A673 (cell line): Measurements from ENCODE around the gene WNT11. TPM values are rescaled to one million over a fixed set of nuclear protein-coding genes. Genes with fewer than 3 reads are reported as not detected.

Experiments
- BruUV-seq: library from RNA; stranded (reverse); fragments of 400-500 nt; replicated peaks from 2 replicates; lab custom pipeline; 2021; lab: Mats Ljungman, UMichigan
- CTCF ChIA-PET: fragments of 300-600 bp; sonication (Branson Sonifier 250); formaldehyde crosslinking; loops from one replicate; lab custom pipeline; 2022; ENCODE audit warnings: antibody characterized with exemption; lab: Charles Lee
- POLR2A ChIA-PET: fragments of 300-600 bp; sonication (Branson Sonifier 250); formaldehyde crosslinking; loops from one replicate; lab custom pipeline; 2022; ENCODE audit warnings: antibody characterized with exemption; ENCODE audit not compliant: low non-redundant PET; lab: Charles Lee
- DNase-seq: peaks from one replicate; pipeline ENCODE4 v3.0.0-alpha.2; 2015; ENCODE audit warnings: low spot score
- H3K27ac ChIP-seq: fragments of 200-600 bp; sonication (generic); 2 replicates; pipeline ENCODE4 v1.5.1; 2016; ENCODE audit warnings: mixed run types, low read depth, mild to moderate bottlenecking, mixed read lengths, antibody characterized with exemption, low read length; ENCODE audit not compliant: poor library complexity, severe bottlenecking
- H3K27me3 ChIP-seq: fragments of 200-600 bp; sonication (generic); replicated peaks from 2 replicates; pipeline ENCODE4 v1.6.1; 2017; ENCODE audit warnings: mixed run types, low read depth, mild to moderate bottlenecking, mixed read lengths, antibody characterized with exemption, low read length; ENCODE audit not compliant: insufficient read depth, poor library complexity
- H3K36me3 ChIP-seq: fragments of 200-600 bp; sonication (generic); 2 replicates; pipeline ENCODE4 v1.6.1; 2016; ENCODE audit warnings: mixed run types, mild to moderate bottlenecking, mixed read lengths, antibody characterized with exemption, low read length; ENCODE audit not compliant: insufficient read depth, poor library complexity, severe bottlenecking
- H3K4me1 ChIP-seq: fragments of 200-600 bp; sonication (generic); 2 replicates; pipeline ENCODE4 v1.6.1; 2017; ENCODE audit warnings: mixed run types, mild to moderate bottlenecking, mixed read lengths, antibody characterized with exemption, low read length; ENCODE audit not compliant: insufficient read depth, poor library complexity, severe bottlenecking
- H3K4me3 ChIP-seq: fragments of 200-600 bp; sonication (generic); 2 replicates; pipeline ENCODE4 v1.5.1; 2016; ENCODE audit warnings: low read depth, mixed run types, mild to moderate bottlenecking, mixed read lengths, low read length; ENCODE audit not compliant: poor library complexity, severe bottlenecking
- H3K9me3 ChIP-seq: fragments of 200-600 bp; sonication (generic); 2 replicates; pipeline ENCODE4 v1.6.1; 2016; ENCODE audit warnings: mixed run types, low read depth, mild to moderate bottlenecking, mixed read lengths, antibody characterized with exemption, low read length; ENCODE audit not compliant: poor library complexity, severe bottlenecking
- EZH2 ChIP-seq: fragments of 200-600 bp; sonication (generic); IDR thresholded peaks from 2 replicates; pipeline ENCODE4 v1.6.1; 2017; ENCODE audit warnings: borderline replicate concordance, low read depth, mild to moderate bottlenecking, mixed read lengths, antibody characterized with exemption, low read length; ENCODE audit not compliant: poor library complexity, severe bottlenecking
- intact Hi-C: fragments of 100-400 bp; cut with micrococcal nuclease; formaldehyde crosslinking; loops from one replicate; pipeline ENCODE4 v1.10.0; 2022; ENCODE audit not compliant: unreplicated experiment
- total RNA-seq: library from RNA; stranded (reverse); gene quantifications from 2 replicates; pipeline ENCODE4 v1.2.3, GENCODE V29; 2021
- TF ChIP-seq, protein P1 (sequence below): fragments of 300-800, 200-600 bp; sonication (generic); conservative IDR thresholded peaks from 2 replicates; pipeline ENCODE4 v1.5.1; 2017; ENCODE audit warnings: low read depth, mild to moderate bottlenecking, antibody characterized with exemption, low read length, moderate library complexity, mixed read lengths

Gene WNT11
- total RNA-seq, 1 experiment from 2014 or later: 1.2 TPM

DNA sequence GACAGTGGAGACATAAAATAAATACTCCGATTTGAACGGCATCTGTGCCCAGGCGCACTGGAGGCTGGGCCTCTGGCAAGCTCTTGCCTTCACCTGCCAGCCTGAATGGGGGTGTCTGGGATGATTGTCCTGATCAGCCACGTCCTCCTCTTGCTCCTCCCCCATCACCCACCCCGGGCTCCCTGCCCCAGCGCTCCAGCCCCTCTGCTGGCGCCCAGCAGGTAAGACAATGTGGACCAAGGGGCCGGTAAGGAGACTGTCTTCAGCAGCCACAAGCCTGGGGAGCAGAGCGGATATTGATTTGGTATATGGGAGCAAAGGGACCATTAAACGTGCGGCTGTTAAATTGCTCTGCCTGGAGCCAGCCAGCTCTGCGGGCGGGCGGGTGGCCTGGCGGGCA lies 24.9 kb downstream of the WNT11 start:
- TF ChIP-seq EZH2: no peak
- TF ChIP-seq, protein P1, sequence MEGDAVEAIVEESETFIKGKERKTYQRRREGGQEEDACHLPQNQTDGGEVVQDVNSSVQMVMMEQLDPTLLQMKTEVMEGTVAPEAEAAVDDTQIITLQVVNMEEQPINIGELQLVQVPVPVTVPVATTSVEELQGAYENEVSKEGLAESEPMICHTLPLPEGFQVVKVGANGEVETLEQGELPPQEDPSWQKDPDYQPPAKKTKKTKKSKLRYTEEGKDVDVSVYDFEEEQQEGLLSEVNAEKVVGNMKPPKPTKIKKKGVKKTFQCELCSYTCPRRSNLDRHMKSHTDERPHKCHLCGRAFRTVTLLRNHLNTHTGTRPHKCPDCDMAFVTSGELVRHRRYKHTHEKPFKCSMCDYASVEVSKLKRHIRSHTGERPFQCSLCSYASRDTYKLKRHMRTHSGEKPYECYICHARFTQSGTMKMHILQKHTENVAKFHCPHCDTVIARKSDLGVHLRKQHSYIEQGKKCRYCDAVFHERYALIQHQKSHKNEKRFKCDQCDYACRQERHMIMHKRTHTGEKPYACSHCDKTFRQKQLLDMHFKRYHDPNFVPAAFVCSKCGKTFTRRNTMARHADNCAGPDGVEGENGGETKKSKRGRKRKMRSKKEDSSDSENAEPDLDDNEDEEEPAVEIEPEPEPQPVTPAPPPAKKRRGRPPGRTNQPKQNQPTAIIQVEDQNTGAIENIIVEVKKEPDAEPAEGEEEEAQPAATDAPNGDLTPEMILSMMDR: no peak
- intact Hi-C loops: no loop called here
- H3K27me3 ChIP-seq: no peaks in the 10 kb centered on the region
- H3K4me1 ChIP-seq: no peaks in the 10 kb centered on the region
- ChIA-PET CTCF (no interaction called here), POLR2A (no interaction called here)
- no peak overlapping the region for H3K4me3 ChIP-seq
- no peak for DNase-seq
- H3K27ac ChIP-seq: no peak overlapping the region
- H3K9me3 ChIP-seq: no peaks in the 10 kb centered on the region
- no TSS peak for BruUV-seq
- H3K36me3 ChIP-seq: no peaks in the 10 kb centered on the region

DNA sequence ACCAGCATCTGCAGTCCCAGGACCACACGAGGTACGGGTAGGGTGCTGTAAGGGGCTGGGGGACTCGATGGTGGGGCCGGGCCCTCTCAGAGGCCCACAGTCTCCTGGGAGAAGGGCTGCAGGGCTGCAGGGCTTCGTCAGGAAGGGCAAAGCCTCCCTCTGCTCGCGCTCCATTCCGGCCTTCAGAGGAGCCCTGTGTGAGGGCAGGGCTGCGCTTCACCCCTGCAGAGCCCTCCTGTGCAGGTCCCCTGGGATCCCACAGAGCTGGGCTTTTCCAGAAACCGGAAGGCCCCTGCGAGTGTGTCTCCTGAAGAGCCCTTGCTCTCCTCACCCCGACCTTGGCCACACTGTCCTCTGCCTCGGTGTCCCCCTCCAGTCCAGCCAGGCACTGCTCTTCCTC lies 27.2 kb downstream of the WNT11 start:
- Histone ChIP-seq H3K27me3 (no peaks in the 10 kb centered on the region), H3K4me3 (no peak overlapping the region), H3K27ac (no peak overlapping the region), H3K4me1 (no peaks in the 10 kb centered on the region), H3K9me3 (no peaks in the 10 kb centered on the region), H3K36me3 (no peaks in the 10 kb centered on the region)
- no TSS peak for BruUV-seq
- CTCF ChIA-PET: no interaction called here
- intact Hi-C loops: no loop called here
- DNase-seq: no peak
- POLR2A ChIA-PET: no interaction called here
- TF ChIP-seq EZH2: no peak
- TF ChIP-seq, protein P1: no peak

DNA sequence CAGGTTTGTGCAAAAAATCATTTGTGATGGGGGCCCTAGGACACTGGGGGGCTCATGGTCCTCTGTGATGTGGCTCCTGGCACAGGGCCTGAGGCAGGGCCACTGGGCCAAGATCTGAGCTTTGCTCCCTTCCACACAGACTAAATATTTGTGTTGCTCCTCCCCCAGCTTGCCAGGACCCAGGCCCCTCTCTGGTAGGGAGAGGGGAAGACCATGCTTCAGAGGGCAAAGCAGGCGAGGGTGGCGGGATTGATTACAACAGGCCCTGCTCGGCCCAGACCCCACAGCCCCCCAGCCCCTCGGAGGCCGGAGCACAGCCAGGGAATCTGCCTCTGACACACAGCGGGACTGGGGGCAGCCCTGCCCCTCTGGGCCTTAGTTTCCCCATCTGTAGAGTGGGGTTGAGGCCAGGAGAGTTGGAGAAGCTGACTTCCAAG lies 29.0 kb downstream of the WNT11 start:
- intact Hi-C loops: no loop called here
- TF ChIP-seq EZH2: no peak
- TF ChIP-seq, protein P1: no peak
- no TSS peak for BruUV-seq

More for the DNA sequence above, 29.0 kb downstream of the WNT11 start:
- Histone ChIP-seq H3K27me3 (no peaks in the 10 kb centered on the region), H3K4me3 (no peak overlapping the region), H3K4me1 (no peaks in the 10 kb centered on the region), H3K27ac (no peak overlapping the region), H3K36me3 (no peaks in the 10 kb centered on the region), H3K9me3 (no peaks in the 10 kb centered on the region)
- ChIA-PET CTCF (no interaction called here), POLR2A (no interaction called here)
- no peak for DNase-seq
